Measurements from ENCODE around the gene ITIH2. TPM values are rescaled to one million over a fixed set of nuclear protein-coding genes. Genes with fewer than 3 reads are reported as not detected.

Gene ITIH2
- total and polyA plus RNA-seq, 9 of the 15 experiments (the other 6 are each of a cell fraction or from before 2014, with no cell fraction given), result 0.66 TPM; not detected in 8

GRCh38 chr10:7763929-7764328 lies 60.8 kb downstream of the ITIH2 start:
- ChIA-PET CTCF (ENCODE audit: low intra/inter-chr PET ratio) (no interaction called here), POLR2A (interaction anchor here (1.2 kb wide), 1 partner anchor 13 kb away, joined by 4 read pairs; no protein-coding TSS in a partner anchor)
- FAIRE-seq (peak; percentile 58), ATAC-seq (peak; percentile 80), DNase-seq (ENCODE audit: extremely low read depth in 1 of 4, low spot score in 3 of 4) (peak in 2 of 4 experiments; percentile 10 to 27)
- in situ Hi-C loops (cut with MboI), result no loop called here
- H2AFZ ChIP-seq (ENCODE audit: low read depth, low read length), result no peak overlapping the region
- H3K4me2 ChIP-seq (ENCODE audit: insufficient read depth, low read length), result no peak overlapping the region
- no peaks in the 10 kb centered on the region for H3K9me1 ChIP-seq (ENCODE audit: control insufficient read depth, insufficient read depth, low read length)
- no peaks in the 10 kb centered on the region for H4K20me1 ChIP-seq (replicated peaks; ENCODE audit: control insufficient read depth, insufficient read depth, low read length)
- H3K36me3 ChIP-seq (ENCODE audit: control insufficient read depth, insufficient read depth, low read length), result peaks cover 55% of the 10 kb centered on the region
- no peaks in the 10 kb centered on the region for H3K9me3 ChIP-seq (replicated peaks; ENCODE audit: control insufficient read depth, insufficient read depth, low read depth, low read length)
- intact Hi-C loops (cut with micrococcal nuclease), result no loop called here
- H3K4me1 ChIP-seq (replicated peaks in 1 of 2; ENCODE audit: control insufficient read depth in 2 of 2, insufficient read depth in 2 of 2, low read length in 2 of 2), result peaks cover 0 to 5% of the 10 kb centered on the region in 2 experiments; a peak in 2 of 5 replicates
- WGBS (ENCODE audit: insufficient coverage, low coverage, missing lambda C conversion rate), result 16% methylated on average over 5 of the region's 5 CpGs
- no peak overlapping the region for H3K4me3 ChIP-seq
- no peaks in the 10 kb centered on the region for H3K79me2 ChIP-seq (ENCODE audit: control insufficient read depth, insufficient read depth, low read length)
- H3K27me3 ChIP-seq (ENCODE audit: control insufficient read depth in 2 of 2, insufficient read depth in 2 of 2, low read length in 2 of 2), result no peaks in the 10 kb centered on the region
- H3K9ac ChIP-seq (ENCODE audit: insufficient read depth in 1 of 2, low read depth in 2 of 2, low read length in 2 of 2), result no peak overlapping the region
- no TSS peak for BruUV-seq (replicated peaks)
- peak overlapping the region; percentile 10; the same call in 1 of the 3 replicates for H3K27ac ChIP-seq (ENCODE audit: extremely low read depth, low read depth, low read length)
- TF ChIP-seq SRSF1 (IDR thresholded peaks at IDR 0.05; ENCODE audit: low read depth, low read length) (no peak), CXXC5 (CRISPR knock-in tag; IDR thresholded peaks at IDR 0.05) (peak; percentile 64), ZEB2 (IDR thresholded peaks at IDR 0.05) (no peak), KLF6 (CRISPR knock-in tag; IDR thresholded peaks at IDR 0.05; ENCODE audit: borderline replicate concordance) (no peak), ZFPM2 (CRISPR knock-in tag; IDR thresholded peaks at IDR 0.05) (no peak), TEAD1 (CRISPR knock-in tag; IDR thresholded peaks at IDR 0.05) (no peak), ZKSCAN8 (CRISPR knock-in tag; IDR thresholded peaks at IDR 0.05) (no peak), PTBP1 (IDR thresholded peaks at IDR 0.05; ENCODE audit: low read depth, low read length) (no peak), MAFK (IDR thresholded peaks at IDR 0.05; ENCODE audit: low read length) (peak; percentile 40; the same call in 1 of the 2 replicates), HDGF (IDR thresholded peaks at IDR 0.05) (no peak), ELF1 (tag; IDR thresholded peaks at IDR 0.05) (peak; percentile 46), IRF1 (CRISPR knock-in tag; IDR thresholded peaks at IDR 0.05; ENCODE audit: borderline replicate concordance) (no peak), MIER1 (IDR thresholded peaks at IDR 0.05; ENCODE audit: low read depth) (no peak), RFX7 (CRISPR knock-in tag; IDR thresholded peaks at IDR 0.05) (no peak), SRSF3 (IDR thresholded peaks at IDR 0.05; ENCODE audit: insufficient read depth, low read length) (no peak), ZC3H8 (IDR thresholded peaks at IDR 0.05) (no peak), TFAM (CRISPR knock-in tag; conservative IDR thresholded peaks at IDR 0.05) (no peak), NELFE (IDR thresholded peaks at IDR 0.05; ENCODE audit: insufficient read depth, insufficient read length) (no peak), MCM3 (IDR thresholded peaks at IDR 0.05) (no peak), DDX20 (tag; IDR thresholded peaks at IDR 0.05; ENCODE audit: low read depth) (no peak), GATAD2A (IDR thresholded peaks at IDR 0.05) (no peak), ZNF384 (IDR thresholded peaks at IDR 0.05; ENCODE audit: low read depth, low read length) (no peak), SNRNP70 (optimal IDR thresholded peaks at IDR 0.05; ENCODE audit: low read depth, low read length) (no peak), TRIM24 (IDR thresholded peaks at IDR 0.05) (peak in 1 of 2 experiments; percentile 62; a peak in 2 of 4 replicates), HMGN3 (IDR thresholded peaks at IDR 0.05; ENCODE audit: borderline replicate concordance, extremely low read depth, insufficient read length, low read depth, low read length) (no peak), DPF2 (IDR thresholded peaks at IDR 0.05) (peak; percentile 30; the same call in 1 of the 2 replicates)
- TF ChIP-seq, protein P1, sequence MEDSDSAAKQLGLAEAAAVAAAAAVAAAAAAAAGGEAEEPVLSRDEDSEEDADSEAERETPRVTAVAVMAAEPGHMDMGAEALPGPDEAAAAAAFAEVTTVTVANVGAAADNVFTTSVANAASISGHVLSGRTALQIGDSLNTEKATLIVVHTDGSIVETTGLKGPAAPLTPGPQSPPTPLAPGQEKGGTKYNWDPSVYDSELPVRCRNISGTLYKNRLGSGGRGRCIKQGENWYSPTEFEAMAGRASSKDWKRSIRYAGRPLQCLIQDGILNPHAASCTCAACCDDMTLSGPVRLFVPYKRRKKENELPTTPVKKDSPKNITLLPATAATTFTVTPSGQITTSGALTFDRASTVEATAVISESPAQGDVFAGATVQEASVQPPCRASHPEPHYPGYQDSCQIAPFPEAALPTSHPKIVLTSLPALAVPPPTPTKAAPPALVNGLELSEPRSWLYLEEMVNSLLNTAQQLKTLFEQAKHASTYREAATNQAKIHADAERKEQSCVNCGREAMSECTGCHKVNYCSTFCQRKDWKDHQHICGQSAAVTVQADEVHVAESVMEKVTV (CRISPR knock-in tag; IDR thresholded peaks at IDR 0.05), result no peak

Measured in K562 (cell line).